Measurements from ENCODE around the gene PITHD1. TPM values are rescaled to one million over a fixed set of nuclear protein-coding genes. Genes with fewer than 3 reads are reported as not detected.
"Not testable (repeated sequence)": the region's sequence is repeated elsewhere in the genome, so short reads cannot be mapped to it uniquely, and the experiment has no call there.

The PITHD1 gene, protein sequence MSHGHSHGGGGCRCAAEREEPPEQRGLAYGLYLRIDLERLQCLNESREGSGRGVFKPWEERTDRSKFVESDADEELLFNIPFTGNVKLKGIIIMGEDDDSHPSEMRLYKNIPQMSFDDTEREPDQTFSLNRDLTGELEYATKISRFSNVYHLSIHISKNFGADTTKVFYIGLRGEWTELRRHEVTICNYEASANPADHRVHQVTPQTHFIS
- 10 to 100 TPM; 39.9 to 46.5 (median 42.7) TPM for total RNA-seq
- 10 to 100 TPM; 43.4 to 55.0 TPM for polyA plus RNA-seq
- long read RNA-seq, donor 1, transcript PITHD1-201 (6 exons, 1,603 nt) = major isoform, 117 of 127 reads
- long read RNA-seq, donor 1, partial matches to known transcripts = 2 of 127 reads
- long read RNA-seq, donor 1, other reads (novel, unspliced or antisense) = 8 of 127 reads
- long read RNA-seq, donor 2, transcript PITHD1-201 (6 exons, 1,603 nt) = major isoform, 41 of 42 reads
- long read RNA-seq, donor 2, partial matches to known transcripts = 0 of 42 reads
- long read RNA-seq, donor 2, other reads (novel, unspliced or antisense) = 0 of 42 reads
- long read RNA-seq, donor 3, transcript PITHD1-201 (6 exons, 1,603 nt) = major isoform, 50 of 56 reads
- long read RNA-seq, donor 3, partial matches to known transcripts = 2 of 56 reads
- long read RNA-seq, donor 3, other reads (novel, unspliced or antisense) = 4 of 56 reads

DNA sequence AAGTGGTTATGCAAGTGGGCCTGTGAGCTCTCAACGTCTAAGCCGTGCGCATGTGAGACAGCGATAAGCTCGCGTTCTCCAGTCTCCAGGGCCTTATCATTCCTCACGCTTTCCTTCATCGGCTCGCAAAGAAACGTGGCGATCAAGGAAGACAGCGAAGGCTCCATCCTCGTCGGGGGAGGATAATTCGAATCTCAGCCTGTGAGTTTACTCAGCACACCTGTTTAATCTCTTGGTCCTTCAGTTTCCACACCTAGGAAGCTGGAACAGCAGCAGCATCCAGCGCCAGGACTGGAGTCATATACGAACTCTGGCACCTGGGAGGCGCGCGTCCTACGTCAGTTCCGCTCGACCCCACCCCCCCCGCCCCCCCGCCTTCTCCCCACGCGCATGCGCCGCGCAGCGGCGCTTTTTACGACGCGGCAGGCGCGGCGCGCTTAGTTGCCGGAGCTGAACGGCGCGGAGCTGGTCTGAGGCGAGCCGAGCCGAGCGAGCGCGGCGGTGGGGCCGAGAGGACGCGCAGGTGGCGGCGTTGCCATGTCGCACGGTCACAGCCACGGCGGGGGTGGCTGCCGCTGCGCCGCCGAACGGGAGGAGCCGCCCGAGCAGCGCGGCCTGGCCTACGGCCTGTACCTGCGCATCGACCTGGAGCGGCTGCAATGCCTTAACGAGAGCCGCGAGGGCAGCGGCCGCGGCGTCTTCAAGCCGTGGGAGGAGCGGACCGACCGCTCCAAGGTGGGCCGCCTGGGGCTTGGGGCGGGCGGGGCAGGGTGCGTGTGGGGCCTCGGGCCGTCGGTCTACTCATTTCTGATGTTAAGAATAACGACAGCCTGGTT, at the start of gene PITHD1:
Gene PITHD1, plus strand, starts transcription at position 440 of the 836 bp plus-strand sequence. Its CDS starts 98 bp downstream, at position 538.
- TF ChIP-seq, protein P1, sequence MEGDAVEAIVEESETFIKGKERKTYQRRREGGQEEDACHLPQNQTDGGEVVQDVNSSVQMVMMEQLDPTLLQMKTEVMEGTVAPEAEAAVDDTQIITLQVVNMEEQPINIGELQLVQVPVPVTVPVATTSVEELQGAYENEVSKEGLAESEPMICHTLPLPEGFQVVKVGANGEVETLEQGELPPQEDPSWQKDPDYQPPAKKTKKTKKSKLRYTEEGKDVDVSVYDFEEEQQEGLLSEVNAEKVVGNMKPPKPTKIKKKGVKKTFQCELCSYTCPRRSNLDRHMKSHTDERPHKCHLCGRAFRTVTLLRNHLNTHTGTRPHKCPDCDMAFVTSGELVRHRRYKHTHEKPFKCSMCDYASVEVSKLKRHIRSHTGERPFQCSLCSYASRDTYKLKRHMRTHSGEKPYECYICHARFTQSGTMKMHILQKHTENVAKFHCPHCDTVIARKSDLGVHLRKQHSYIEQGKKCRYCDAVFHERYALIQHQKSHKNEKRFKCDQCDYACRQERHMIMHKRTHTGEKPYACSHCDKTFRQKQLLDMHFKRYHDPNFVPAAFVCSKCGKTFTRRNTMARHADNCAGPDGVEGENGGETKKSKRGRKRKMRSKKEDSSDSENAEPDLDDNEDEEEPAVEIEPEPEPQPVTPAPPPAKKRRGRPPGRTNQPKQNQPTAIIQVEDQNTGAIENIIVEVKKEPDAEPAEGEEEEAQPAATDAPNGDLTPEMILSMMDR (IDR thresholded peaks at IDR 0.05) = no peak
- TF ChIP-seq EP300 (IDR thresholded peaks at IDR 0.05) (peak; percentile 6), POLR2A (IDR thresholded peaks at IDR 0.05) (peak; percentile 89)
- peak within 1 kb of the TSS; percentile 97 for H3K4me3 ChIP-seq
- intact Hi-C loops (cut with DNase I) = loop anchor here in 2 of 4 donors (5.0 to 10.0 kb wide), 3 partner anchors 89 to 237 kb away; partner anchors contain the start of gene FUCA1 (in 1 of the 2)
- no peaks in the 10 kb centered on the region for H3K9me3 ChIP-seq
- 0% methylated on average over 68 to 91 of the region's 91 CpGs for WGBS, 3 donors
- H3K27me3 ChIP-seq = no peaks in the 10 kb centered on the region
- H3K4me1 ChIP-seq (ENCODE audit: insufficient read depth) = peaks cover 9% of the 10 kb centered on the region
- peak within 1 kb of the TSS; percentile 74 to 84 for H3K27ac ChIP-seq
- DNase-seq = peak; percentile 81 to 88 (median 86)
- H3K36me3 ChIP-seq = no peaks in the 10 kb centered on the region

DNA sequence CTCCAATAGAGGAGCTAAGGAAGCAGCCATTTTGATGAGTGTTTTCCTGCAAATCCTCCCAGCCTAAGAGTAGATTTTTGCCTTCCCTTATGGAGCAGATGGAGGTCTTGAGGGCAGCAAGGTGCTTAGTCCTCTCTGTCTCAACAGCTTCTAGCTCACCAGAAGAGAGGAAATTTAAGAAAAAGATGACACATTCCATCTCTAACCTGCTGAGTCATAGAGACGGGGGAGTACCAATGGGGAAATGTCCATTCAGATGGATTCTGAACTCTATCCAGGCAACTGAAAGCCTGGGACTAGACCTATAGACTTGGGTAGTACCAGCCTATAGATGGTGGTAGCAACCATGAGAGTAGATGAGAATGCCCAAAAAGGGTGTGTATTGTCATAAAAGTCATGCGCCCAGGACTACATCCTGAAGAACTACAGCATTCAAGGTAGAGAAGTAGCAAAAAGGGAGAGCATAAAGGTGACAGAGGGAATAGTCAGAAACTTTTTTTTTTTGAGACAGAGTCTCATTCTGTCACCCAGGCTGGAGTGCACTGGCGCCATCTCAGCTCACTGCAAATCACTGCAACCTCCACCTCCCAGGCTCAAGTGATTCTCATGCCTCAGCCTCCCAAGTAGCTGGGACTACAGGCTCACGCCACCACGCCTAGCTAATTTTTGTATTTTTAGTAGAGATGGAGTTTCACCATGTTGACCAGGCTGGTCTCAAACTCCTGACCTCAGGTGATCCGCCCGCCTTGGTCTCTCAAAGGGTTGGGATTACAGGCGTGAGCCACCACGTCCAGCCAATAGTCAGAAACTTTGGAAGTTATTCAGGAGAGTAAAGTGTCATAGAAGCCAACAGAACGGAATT, 45.6 kb upstream of the PITHD1 start:
- intact Hi-C loops (cut with DNase I) = no loop called here

DNA sequence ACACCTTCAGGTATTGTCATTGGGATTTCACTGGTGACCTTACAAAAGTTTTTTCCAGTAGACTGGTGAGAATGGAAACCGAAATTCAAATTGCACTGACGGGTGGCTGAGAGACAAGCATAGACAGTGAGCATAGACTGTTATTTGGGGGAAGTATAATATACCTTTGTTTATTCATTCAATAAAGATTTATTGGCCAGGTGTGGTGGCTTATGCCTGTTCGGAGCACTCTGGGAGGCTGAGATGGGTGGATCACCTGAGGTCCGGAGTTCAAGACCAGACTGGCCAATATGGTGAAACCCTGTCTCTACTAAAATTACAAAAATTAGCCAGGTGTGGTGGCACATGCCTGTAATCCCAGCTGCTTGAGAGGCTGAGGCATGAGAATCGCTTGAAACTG, 44.9 kb upstream of the PITHD1 start:
- H3K4me1 ChIP-seq (ENCODE audit: insufficient read depth); H3K9me3 ChIP-seq; H3K27ac ChIP-seq; H3K27me3 ChIP-seq; DNase-seq; H3K36me3 ChIP-seq; H3K4me3 ChIP-seq; intact Hi-C loops (cut with DNase I): not testable (repeated sequence)
- 95 to 99% (median 98%) methylated on average over 5 of the region's 5 CpGs for WGBS, 3 donors

More for the DNA sequence above, 45.6 kb upstream of the PITHD1 start:
- no peak overlapping the region for H3K27ac ChIP-seq
- DNase-seq = no peak
- peaks cover under 1% of the 10 kb centered on the region for H3K4me1 ChIP-seq (ENCODE audit: insufficient read depth)
- H3K27me3 ChIP-seq = no peaks in the 10 kb centered on the region
- H3K4me3 ChIP-seq = no peak overlapping the region
- no peaks in the 10 kb centered on the region for H3K36me3 ChIP-seq
- TF ChIP-seq EP300 (IDR thresholded peaks at IDR 0.05) (no peak), POLR2A (IDR thresholded peaks at IDR 0.05) (no peak)
- TF ChIP-seq, protein P1 (IDR thresholded peaks at IDR 0.05) = no peak
- WGBS, 3 donors = 95 to 96% (median 95%) methylated on average over 10 of the region's 10 CpGs
- no peaks in the 10 kb centered on the region for H3K9me3 ChIP-seq

DNA sequence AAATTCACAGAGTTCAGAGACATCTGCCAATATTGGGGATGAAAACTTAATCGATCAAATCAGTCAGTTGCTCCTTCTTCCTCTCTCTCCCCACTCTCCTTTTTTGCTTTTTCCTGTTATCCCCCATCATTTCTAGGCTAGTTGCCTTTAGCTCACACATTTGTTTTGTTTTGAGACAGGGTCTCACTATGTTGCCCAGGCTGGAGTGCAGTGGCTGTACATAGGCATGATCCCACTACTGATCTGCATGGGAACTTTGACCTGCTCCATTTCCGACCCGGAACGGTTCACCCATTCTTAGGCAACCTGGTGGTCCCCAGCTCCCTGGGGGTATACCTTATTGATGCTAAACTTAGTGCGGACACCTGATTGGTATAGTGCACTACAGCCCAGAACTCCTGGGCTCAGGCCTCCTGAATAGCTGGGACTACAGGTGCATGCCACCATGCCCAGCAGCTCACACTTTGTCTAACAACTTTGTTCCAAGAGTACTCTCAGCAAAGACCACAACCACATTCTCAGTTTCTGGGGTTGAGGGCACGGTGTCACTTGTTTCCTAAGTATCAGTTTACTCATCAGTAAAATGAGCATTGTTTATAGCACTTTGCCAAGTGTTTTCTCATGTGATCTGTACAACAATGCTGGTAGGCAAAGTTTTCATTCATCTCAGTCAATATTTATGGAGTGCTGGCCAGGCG, 41.6 kb upstream of the PITHD1 start:
- H3K27me3 ChIP-seq = no peaks in the 10 kb centered on the region
- no peak overlapping the region for H3K4me3 ChIP-seq
- intact Hi-C loops (cut with DNase I) = no loop called here
- H3K4me1 ChIP-seq (ENCODE audit: insufficient read depth) = no peaks in the 10 kb centered on the region
- DNase-seq = no peak
- 94 to 99% (median 94%) methylated on average over 7 of the region's 7 CpGs for WGBS, 3 donors
- no peaks in the 10 kb centered on the region for H3K36me3 ChIP-seq
- no peaks in the 10 kb centered on the region for H3K9me3 ChIP-seq
- TF ChIP-seq POLR2A (IDR thresholded peaks at IDR 0.05) (no peak), EP300 (IDR thresholded peaks at IDR 0.05) (no peak)
- H3K27ac ChIP-seq = no peak overlapping the region
